Glutamatergic neuron (in vitro differentiated cells): ENCODE data around the gene KRT78. TPM values are rescaled to one million over a fixed set of nuclear protein-coding genes. Genes with fewer than 3 reads are reported as not detected.

ENCODE experiments used
- DNase-seq: peaks from one replicate; pipeline ENCODE4 v3.0.0; 2022
- H3K27ac Mint-ChIP-seq: one replicate; pipeline ENCODE4 v1.8.0; 2020; ENCODE audit warnings: mild to moderate bottlenecking, mixed read lengths, inconsistent platforms; ENCODE audit not compliant: unreplicated experiment
- H3K27me3 Mint-ChIP-seq: one replicate; pipeline ENCODE4 v1.8.0; 2020; ENCODE audit warnings: mild to moderate bottlenecking, moderate library complexity, mixed read lengths, inconsistent platforms; ENCODE audit not compliant: unreplicated experiment
- H3K36me3 Mint-ChIP-seq: one replicate; pipeline ENCODE4 v1.8.0; 2020; ENCODE audit warnings: mild to moderate bottlenecking, mixed read lengths, inconsistent platforms; ENCODE audit not compliant: unreplicated experiment
- H3K4me1 Mint-ChIP-seq: one replicate; pipeline ENCODE4 v1.8.0; 2020; ENCODE audit warnings: mild to moderate bottlenecking, low read depth, mixed read lengths, inconsistent platforms; ENCODE audit not compliant: unreplicated experiment
- H3K4me3 Mint-ChIP-seq: one replicate; pipeline ENCODE4 v1.8.0; 2020; ENCODE audit warnings: mild to moderate bottlenecking, mixed read lengths, inconsistent platforms; ENCODE audit not compliant: unreplicated experiment
- H3K9me3 Mint-ChIP-seq: one replicate; pipeline ENCODE4 v1.8.0; 2020; ENCODE audit warnings: mild to moderate bottlenecking, moderate library complexity, mixed read lengths, inconsistent platforms; ENCODE audit not compliant: unreplicated experiment
- CTCF ChIP-seq: fragments of 200-600 bp; sonication (generic); IDR thresholded peaks from one replicate; pipeline ENCODE4 v1.5.0; 2021; ENCODE audit not compliant: partially characterized antibody, unreplicated experiment
- long read RNA-seq: library from polyadenylated mRNA; unstranded; transcript quantifications from one replicate; pipeline ENCODE4 v2.0.0, GENCODE V29; 2020; ENCODE audit not compliant: unreplicated experiment
- total RNA-seq: library from RNA; stranded (reverse); fragmentation: NEBNext Ultra II Directional; extraction: Animal tissue kit (Norgen Biotek cat#: 25700); gene quantifications from one replicate; pipeline ENCODE4 v1.2.1, GENCODE V29; 2021; ENCODE audit not compliant: unreplicated experiment

Gene KRT78
- not detected for total RNA-seq
- long read RNA-seq: 0 reads

- DNase-seq: no peak
- H3K4me3 Mint-ChIP-seq: no peak within 1 kb of the TSS
Observed at GRCh38 chr12:52848661-52849255, at the start of gene KRT78. TSS of gene KRT78 (minus strand) at chr12:52848994. CDS start at chr12:52848930, 64 bp downstream.

GRCh38 chr12:52896190-52897100 lies 47.7 kb upstream of the KRT78 start:
- Mint-ChIP-seq H3K36me3 (peaks cover 4% of the 10 kb centered on the region), H3K9me3 (no peaks in the 10 kb centered on the region), H3K4me3 (no peak overlapping the region), H3K27me3 (peaks cover 3% of the 10 kb centered on the region), H3K27ac (no peak overlapping the region), H3K4me1 (no peaks in the 10 kb centered on the region)
- DNase-seq: no peak
- TF ChIP-seq CTCF: no peak

More at GRCh38 chr12:52848661-52849255, at the start of gene KRT78:
- no peaks in the 10 kb centered on the region for H3K36me3 Mint-ChIP-seq
- H3K4me1 Mint-ChIP-seq: no peaks in the 10 kb centered on the region
- H3K27ac Mint-ChIP-seq: no peak within 1 kb of the TSS
- H3K9me3 Mint-ChIP-seq: peaks cover 5% of the 10 kb centered on the region
- TF ChIP-seq CTCF: no peak
- H3K27me3 Mint-ChIP-seq: peaks cover 4% of the 10 kb centered on the region

DNA sequence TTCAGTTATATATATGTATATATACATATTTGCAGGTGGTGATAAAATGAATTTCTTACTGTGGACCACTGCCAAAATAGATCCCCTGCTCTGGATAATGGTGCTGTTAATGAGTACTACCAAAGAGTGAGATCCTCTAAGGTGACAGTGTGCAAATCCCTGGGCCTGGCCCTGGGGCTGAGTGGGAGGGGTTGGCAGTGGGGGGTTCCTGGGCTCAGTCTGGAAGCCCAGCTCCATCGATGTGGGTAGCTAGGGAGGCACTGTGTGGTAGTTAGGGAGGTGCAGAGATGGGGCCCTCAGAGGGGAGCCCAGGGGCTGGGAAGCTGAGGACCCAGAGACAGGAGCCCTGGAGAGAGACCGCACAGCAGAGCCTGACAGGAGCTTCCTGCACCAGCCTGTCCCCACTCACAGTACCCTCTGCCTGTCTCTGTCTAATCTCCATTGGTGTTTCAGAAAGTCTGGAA lies 47.0 kb upstream of the KRT78 start:
- H3K27ac Mint-ChIP-seq: no peak overlapping the region

GRCh38 chr12:52892974-52893373 lies 44.2 kb upstream of the KRT78 start:
- Mint-ChIP-seq H3K36me3 (no peaks in the 10 kb centered on the region), H3K4me3 (no peak overlapping the region), H3K27me3 (no peaks in the 10 kb centered on the region), H3K4me1 (no peaks in the 10 kb centered on the region), H3K27ac (no peak overlapping the region), H3K9me3 (no peaks in the 10 kb centered on the region)
- no peak for DNase-seq
- TF ChIP-seq CTCF: no peak

More for the DNA sequence above, 47.0 kb upstream of the KRT78 start:
- Mint-ChIP-seq H3K9me3 (no peaks in the 10 kb centered on the region), H3K27me3 (peaks cover 1% of the 10 kb centered on the region), H3K36me3 (peaks cover 2% of the 10 kb centered on the region), H3K4me1 (no peaks in the 10 kb centered on the region), H3K4me3 (no peak overlapping the region)
- DNase-seq: no peak
- no peak for TF ChIP-seq CTCF
